ENCODE data around the gene TOM1L1.

The TOM1L1 gene

GRCh38 chr17:54951286-54951685 is 50.6 kb downstream of the TOM1L1 start:
- no peak for DNase-seq

- DNase-seq = peak; percentile 68
Observed at GRCh38 chr17:54956791-54957190, 56.1 kb downstream of the TOM1L1 start.

GRCh38 chr17:54967621-54968261 is 67.1 kb downstream of the TOM1L1 start:
- DNase-seq = no peak

- peak; percentile 99 for DNase-seq
Observed at GRCh38 chr17:54968262-54968987, 67.8 kb downstream of the TOM1L1 start, which contains the start of the genes COX11 and STXBP4. COX11 (minus strand) TSS chr17:54968654; CDS start chr17:54968646, 8 bp downstream. STXBP4 (plus strand) TSS chr17:54968765; CDS start chr17:54986220, 17,455 bp downstream.

- peak; percentile 83 for DNase-seq
Observed at GRCh38 chr17:54968988-54969332, 68.3 kb downstream of the TOM1L1 start.

- DNase-seq = no peak
Observed at GRCh38 chr17:54969658-54970572, 69.3 kb downstream of the TOM1L1 start.

GRCh38 chr17:54971147-54971546 is 70.5 kb downstream of the TOM1L1 start:
- DNase-seq = no peak

- no peak for DNase-seq
Observed at GRCh38 chr17:54971901-54972300, 71.2 kb downstream of the TOM1L1 start.

- DNase-seq = no peak
Observed at GRCh38 chr17:54972406-54973138, 71.9 kb downstream of the TOM1L1 start.

- DNase-seq = no peak
Observed at GRCh38 chr17:54974759-54975158, 74.1 kb downstream of the TOM1L1 start.

GRCh38 chr17:54976316-54976715 is 75.7 kb downstream of the TOM1L1 start:
- DNase-seq = no peak

GRCh38 chr17:54977744-54978143 is 77.1 kb downstream of the TOM1L1 start:
- DNase-seq = no peak

GRCh38 chr17:54979657-54980056 is 79.0 kb downstream of the TOM1L1 start:
- no peak for DNase-seq

- DNase-seq = no peak
Observed at GRCh38 chr17:54980375-54980774, 79.7 kb downstream of the TOM1L1 start.

GRCh38 chr17:54982399-54982798 is 81.7 kb downstream of the TOM1L1 start:
- no peak for DNase-seq

GRCh38 chr17:54983260-54983659 is 82.6 kb downstream of the TOM1L1 start:
- no peak for DNase-seq

GRCh38 chr17:54985476-54985875 is 84.8 kb downstream of the TOM1L1 start:
- DNase-seq = no peak

GRCh38 chr17:54990118-54990517 is 89.5 kb downstream of the TOM1L1 start:
- DNase-seq = no peak

- no peak for DNase-seq
Observed at GRCh38 chr17:54991567-54991966, 90.9 kb downstream of the TOM1L1 start.

- DNase-seq = no peak
Observed at GRCh38 chr17:54992797-54993639, 92.4 kb downstream of the TOM1L1 start.

- no peak for DNase-seq
Observed at GRCh38 chr17:54996441-54996840, 95.8 kb downstream of the TOM1L1 start.

- DNase-seq = no peak
Observed at GRCh38 chr17:55002458-55002857, 101.8 kb downstream of the TOM1L1 start.

Measured in islet precursor cell (in vitro differentiated cells).